GM12874 (cell line): ENCODE results near the gene SPACA5.
"Not testable (repeated sequence)": the region's sequence is repeated elsewhere in the genome, so short reads cannot be mapped to it uniquely, and the experiment has no call there.

Source experiments
- TF ChIP-seq, protein P1 (sequence below): IDR thresholded peaks from 2 replicates; pipeline ENCODE4 v1.5.1; 2011; ENCODE audit warnings: low read depth, mild to moderate bottlenecking, control low read depth, low read length, moderate library complexity; ENCODE audit not compliant: insufficient read depth

The SPACA5 gene

DNA sequence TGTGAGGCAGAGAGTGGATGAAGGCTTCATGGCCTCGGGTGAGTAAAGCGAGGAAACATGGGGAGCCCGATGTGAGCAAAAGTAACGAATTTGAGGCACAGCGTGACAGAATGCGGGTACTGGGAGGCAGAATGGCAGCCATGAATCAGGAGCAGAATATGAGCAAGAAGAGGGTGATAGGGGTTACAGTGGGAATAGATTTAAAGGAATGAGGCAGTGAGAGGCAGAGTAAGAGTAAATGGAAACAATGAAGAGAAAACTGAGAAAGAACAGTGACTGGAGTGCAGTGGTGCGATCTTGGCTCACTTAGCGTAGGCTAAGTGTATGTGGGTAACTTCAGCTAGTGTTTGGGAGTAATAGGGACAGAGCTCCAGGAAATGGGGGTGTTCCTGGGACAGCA lies at the start of gene SPACA5:
Gene SPACA5, plus strand, starts transcription at position 301 of the 400 bp plus-strand sequence. CDS start 815 bp downstream, outside the sequence.
- TF ChIP-seq, protein P1, sequence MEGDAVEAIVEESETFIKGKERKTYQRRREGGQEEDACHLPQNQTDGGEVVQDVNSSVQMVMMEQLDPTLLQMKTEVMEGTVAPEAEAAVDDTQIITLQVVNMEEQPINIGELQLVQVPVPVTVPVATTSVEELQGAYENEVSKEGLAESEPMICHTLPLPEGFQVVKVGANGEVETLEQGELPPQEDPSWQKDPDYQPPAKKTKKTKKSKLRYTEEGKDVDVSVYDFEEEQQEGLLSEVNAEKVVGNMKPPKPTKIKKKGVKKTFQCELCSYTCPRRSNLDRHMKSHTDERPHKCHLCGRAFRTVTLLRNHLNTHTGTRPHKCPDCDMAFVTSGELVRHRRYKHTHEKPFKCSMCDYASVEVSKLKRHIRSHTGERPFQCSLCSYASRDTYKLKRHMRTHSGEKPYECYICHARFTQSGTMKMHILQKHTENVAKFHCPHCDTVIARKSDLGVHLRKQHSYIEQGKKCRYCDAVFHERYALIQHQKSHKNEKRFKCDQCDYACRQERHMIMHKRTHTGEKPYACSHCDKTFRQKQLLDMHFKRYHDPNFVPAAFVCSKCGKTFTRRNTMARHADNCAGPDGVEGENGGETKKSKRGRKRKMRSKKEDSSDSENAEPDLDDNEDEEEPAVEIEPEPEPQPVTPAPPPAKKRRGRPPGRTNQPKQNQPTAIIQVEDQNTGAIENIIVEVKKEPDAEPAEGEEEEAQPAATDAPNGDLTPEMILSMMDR: not testable (repeated sequence)

DNA sequence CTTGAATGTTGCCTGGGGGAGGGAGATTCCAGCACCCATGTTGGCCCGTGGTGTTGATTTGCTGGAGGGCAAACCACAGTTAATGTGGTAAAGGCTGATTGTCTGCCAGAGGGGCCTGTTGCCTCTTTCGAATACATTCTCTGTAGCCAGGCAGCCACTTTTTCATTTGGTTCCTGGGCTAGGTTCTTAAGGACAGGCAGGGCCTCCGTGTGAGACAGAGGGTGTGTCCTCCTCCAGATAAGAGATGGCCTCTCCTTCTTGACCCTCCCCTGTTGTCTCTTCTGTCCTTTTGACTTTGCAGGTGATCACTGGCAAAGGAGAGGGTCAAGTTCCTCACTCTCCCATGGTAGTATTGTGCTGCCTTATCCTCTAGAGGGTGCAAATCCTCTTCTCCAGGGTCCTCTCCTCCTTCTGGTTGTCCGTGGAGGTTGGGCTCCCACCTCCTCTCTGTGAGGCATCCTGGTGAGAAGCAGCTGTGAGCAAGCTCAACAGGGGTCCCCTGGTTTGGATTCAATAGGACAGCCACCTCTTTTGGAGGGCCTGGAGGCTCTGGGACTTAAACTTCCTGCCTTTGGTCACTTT lies 47.9 kb upstream of the SPACA5 start:
- TF ChIP-seq, protein P1: peak; percentile 9; the same call in 1 of the 2 replicates

DNA sequence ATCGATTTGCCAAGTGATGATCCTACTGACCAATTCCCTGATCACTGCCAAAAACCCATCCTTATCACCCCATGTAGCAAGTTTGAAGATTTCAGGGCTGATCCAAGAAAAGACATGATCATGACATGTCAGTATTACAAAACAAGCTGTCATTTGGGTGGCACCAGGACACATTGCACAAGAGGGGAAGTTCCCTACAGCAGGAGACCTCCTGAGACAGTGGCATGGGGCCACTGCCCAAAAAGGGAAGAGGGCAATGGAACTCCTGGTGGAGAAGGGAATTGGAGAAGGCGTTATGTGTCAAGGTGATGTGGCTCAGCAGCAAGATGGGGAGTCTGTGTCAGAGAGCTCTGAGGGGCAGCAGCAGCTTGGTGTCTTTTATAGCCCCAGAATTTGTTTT lies 46.4 kb upstream of the SPACA5 start:
- TF ChIP-seq, protein P1: no peak

DNA sequence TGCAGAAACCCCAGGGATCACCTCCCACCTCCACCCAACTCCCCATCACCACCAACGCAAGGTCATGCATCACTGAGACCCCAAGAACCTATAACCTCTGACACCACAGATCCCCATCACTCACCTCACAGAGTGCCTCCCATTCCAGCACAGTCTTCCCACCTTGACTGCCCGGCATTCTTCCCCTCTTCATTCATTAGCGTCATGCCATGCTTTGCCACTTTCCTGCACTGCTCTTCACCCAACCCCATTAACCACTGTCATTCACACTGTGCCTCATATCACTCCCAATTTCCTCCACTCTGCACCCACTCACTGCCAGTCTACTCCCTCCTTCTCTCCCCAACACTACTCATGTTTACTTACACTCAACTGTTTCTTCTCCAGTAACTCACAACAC lies 33.6 kb upstream of the SPACA5 start:
- TF ChIP-seq, protein P1: no peak

DNA sequence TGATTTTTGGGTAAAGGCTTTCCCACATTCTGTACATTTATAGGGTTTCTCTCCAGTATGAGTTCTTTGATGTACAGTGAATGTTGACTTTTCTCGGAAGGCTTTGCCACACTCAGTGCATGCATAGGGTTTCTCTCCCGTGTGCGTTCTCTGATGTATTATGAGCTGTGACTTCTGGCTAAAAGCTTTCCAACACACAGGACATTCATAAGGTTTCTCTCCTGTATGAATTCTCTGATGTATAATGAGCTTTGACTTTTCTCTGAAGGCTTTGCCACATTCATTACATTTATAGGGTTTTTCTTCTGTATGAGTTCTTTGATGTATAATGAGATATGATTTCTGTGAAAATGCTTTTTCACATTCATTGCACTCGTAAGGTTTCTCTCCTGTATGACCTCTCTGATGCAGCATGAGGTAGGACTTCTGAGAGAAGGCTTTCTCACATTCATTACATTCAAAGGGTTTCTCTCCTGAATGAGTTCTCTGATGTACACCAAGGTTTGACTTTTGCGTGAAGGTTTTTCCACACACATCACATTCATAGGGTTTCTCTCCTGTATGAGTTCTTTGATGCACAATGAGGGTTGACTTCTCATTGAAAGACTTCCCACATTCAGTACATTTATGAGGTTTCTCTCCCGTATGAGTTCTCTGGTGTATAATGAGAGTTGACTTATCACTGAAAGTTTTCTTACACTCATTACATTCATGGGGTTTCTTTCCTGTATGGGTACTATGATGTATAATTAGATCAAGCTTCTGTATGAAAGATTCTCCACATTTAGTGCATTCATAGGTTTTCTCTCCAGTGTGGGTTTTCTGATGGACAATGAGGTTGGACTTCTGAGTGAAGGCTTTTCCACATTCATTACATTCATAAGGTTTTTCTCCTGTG lies 30.3 kb upstream of the SPACA5 start:
- TF ChIP-seq, protein P1: no peak

DNA sequence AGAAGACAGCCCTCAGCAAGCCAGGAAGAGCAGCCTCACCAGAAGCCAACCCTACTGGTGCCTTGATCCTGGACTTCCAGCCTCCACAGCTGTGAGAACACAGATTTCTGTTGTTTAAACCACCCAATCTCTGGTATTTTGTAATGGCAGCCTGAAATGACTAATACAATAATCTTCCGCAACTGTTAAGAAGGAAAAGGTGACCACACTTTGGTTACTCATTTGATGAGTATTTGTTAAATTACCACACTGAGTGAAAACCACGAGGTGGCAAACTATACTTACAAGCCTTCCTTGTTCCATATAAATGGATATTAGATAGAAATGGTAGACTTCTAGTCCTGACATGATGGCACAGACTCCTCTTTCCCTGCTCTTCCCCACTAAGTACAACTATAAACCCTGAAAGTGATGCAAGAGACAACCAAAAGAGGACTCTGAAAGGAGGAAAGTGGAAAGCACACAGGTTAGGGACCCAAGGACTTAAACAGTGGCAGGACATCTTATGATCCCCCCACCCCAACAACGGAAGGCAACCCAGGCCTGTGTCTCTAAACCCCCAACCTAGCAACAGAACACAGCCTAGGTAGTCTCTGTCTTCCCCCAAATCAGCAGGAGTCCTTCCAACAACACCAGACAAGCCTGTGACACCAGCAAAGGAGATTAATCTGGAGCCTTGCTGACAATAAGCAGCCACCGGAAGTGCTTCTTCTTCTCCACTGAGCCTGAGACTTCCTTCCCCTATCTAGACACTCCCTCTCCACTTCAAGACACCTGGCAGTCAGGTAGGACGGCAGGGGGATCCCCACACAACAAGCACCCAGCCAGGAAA lies 15.3 kb upstream of the SPACA5 start:
- TF ChIP-seq, protein P1: no peak

DNA sequence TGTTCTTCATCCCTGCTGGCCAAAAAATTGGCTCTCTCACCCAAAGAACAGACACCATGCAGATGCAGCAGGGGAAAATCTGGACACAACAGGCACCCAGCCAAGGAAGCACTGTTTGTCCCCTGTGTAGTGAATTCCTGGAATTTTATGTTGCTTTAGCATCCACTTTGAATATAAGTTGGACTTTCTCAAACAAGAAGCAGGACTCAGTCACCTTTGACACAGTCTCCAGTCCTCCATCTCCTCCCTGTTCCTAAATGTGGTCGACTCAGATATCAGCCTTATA lies 14.8 kb upstream of the SPACA5 start:
- TF ChIP-seq, protein P1: no peak
